Endothelial cell (in vitro differentiated cells): ENCODE results near the gene PYGM. TPM values are rescaled to one million over a fixed set of nuclear protein-coding genes. Genes with fewer than 3 reads are reported as not detected.
A peak's percentile ranks its signal among the peaks of the same experiment; 100 is the strongest.

Experiments
- DNase-seq: peaks from one replicate; pipeline ENCODE4 v3.0.0; 2021; ENCODE audit warnings: low spot score
- H3K27ac Mint-ChIP-seq: one replicate; pipeline ENCODE4 v1.8.0; 2021; ENCODE audit warnings: mixed read lengths, inconsistent platforms; ENCODE audit not compliant: unreplicated experiment
- H3K27me3 Mint-ChIP-seq: one replicate; pipeline ENCODE4 v1.8.0; 2021; ENCODE audit warnings: mild to moderate bottlenecking, moderate library complexity, mixed read lengths, inconsistent platforms; ENCODE audit not compliant: unreplicated experiment
- H3K36me3 Mint-ChIP-seq: one replicate; pipeline ENCODE4 v1.8.0; 2021; ENCODE audit warnings: mild to moderate bottlenecking, low read depth, mixed read lengths, inconsistent platforms; ENCODE audit not compliant: unreplicated experiment
- H3K4me1 Mint-ChIP-seq: one replicate; pipeline ENCODE4 v1.8.0; 2021; ENCODE audit warnings: mild to moderate bottlenecking, mixed read lengths, inconsistent platforms; ENCODE audit not compliant: unreplicated experiment
- H3K4me3 Mint-ChIP-seq: one replicate; pipeline ENCODE4 v1.8.0; 2021; ENCODE audit warnings: mild to moderate bottlenecking, mixed read lengths, inconsistent platforms; ENCODE audit not compliant: unreplicated experiment
- H3K9me3 Mint-ChIP-seq: one replicate; pipeline ENCODE4 v1.8.0; 2021; ENCODE audit warnings: mixed read lengths, inconsistent platforms; ENCODE audit not compliant: unreplicated experiment
- total RNA-seq: library from RNA; stranded (reverse); fragmentation: NEBNext Ultra II Directional; extraction: Animal tissue kit (Norgen Biotek cat#: 25700); gene quantifications from one replicate; pipeline ENCODE4 v1.2.1, GENCODE V29; 2021; ENCODE audit not compliant: unreplicated experiment
- TF ChIP-seq, protein P1 (sequence below): fragments of 200-600 bp; sonication (generic); IDR thresholded peaks from one replicate; pipeline ENCODE4 v1.5.0; 2021; ENCODE audit warnings: antibody characterized with exemption; ENCODE audit not compliant: unreplicated experiment

The PYGM gene
- total RNA-seq, 1 donor from 2014 or later: 0.26 TPM

DNA sequence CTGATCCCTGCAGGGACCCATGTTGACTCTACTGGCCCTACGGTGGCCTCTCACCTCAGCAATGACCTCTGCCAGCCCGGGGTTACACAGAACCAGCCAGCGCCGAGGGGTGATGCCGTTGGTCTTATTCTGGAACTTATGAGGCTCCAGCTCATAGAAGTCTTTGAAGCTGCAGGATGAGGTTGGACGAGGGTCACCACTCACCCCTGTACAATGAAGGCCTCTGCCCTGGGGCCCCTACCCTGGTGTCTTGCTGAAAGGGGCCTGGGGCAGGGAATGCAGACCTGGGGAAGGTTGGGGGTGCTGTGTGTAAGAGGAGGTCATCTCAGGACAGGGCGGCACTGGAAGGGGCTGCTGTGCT, 6.8 kb downstream of the PYGM start:
- Mint-ChIP-seq H3K9me3 (no peaks in the 10 kb centered on the region), H3K27ac (no peak overlapping the region), H3K4me1 (no peaks in the 10 kb centered on the region), H3K36me3 (no peaks in the 10 kb centered on the region), H3K4me3 (no peak overlapping the region), H3K27me3 (peaks cover 6% of the 10 kb centered on the region)
- TF ChIP-seq, protein P1, sequence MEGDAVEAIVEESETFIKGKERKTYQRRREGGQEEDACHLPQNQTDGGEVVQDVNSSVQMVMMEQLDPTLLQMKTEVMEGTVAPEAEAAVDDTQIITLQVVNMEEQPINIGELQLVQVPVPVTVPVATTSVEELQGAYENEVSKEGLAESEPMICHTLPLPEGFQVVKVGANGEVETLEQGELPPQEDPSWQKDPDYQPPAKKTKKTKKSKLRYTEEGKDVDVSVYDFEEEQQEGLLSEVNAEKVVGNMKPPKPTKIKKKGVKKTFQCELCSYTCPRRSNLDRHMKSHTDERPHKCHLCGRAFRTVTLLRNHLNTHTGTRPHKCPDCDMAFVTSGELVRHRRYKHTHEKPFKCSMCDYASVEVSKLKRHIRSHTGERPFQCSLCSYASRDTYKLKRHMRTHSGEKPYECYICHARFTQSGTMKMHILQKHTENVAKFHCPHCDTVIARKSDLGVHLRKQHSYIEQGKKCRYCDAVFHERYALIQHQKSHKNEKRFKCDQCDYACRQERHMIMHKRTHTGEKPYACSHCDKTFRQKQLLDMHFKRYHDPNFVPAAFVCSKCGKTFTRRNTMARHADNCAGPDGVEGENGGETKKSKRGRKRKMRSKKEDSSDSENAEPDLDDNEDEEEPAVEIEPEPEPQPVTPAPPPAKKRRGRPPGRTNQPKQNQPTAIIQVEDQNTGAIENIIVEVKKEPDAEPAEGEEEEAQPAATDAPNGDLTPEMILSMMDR: no peak
- no peak for DNase-seq

DNA sequence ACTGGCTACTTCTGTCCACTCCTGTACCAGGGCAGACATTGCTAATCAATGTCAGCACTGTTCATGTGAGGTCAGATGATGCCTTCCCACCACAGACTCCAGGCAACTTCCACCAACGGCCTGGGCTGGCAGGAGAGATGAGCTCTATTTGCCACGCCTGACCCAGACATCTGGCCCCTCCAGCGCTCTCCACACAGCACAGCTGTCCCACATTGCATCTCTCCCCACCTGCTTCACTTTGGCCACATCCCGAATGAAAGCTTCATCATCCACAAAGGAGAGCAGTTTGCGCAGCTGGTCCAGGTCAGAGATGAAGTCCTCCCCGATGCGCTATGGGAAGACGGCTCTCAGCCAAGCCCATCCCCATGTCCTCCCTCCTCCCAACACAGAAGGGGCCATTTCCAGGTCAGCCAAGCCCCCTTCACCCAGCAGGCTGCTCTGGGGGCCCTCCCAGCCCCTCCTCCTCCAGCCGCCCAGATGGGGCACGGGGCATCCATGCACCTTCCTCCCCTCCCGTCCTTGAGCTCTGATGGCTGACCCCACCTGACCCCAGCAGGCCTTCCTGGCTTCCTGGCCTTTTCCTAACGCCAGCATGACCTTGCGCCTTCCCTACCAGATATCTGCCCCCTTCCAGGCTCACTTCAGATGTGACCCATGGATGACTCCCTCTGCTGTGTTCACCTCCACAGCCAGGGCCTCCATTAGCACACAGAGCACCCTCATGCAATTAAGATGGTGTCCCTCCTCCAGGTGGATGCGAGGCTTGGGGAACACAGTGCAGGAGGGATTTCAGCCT, 7.4 kb downstream of the PYGM start:
- Mint-ChIP-seq H3K36me3 (no peaks in the 10 kb centered on the region), H3K27me3 (peaks cover 6% of the 10 kb centered on the region), H3K4me1 (no peaks in the 10 kb centered on the region), H3K4me3 (no peak overlapping the region), H3K9me3 (no peaks in the 10 kb centered on the region), H3K27ac (peak overlapping the region; percentile 64)
- TF ChIP-seq, protein P1: no peak
- no peak for DNase-seq

DNA sequence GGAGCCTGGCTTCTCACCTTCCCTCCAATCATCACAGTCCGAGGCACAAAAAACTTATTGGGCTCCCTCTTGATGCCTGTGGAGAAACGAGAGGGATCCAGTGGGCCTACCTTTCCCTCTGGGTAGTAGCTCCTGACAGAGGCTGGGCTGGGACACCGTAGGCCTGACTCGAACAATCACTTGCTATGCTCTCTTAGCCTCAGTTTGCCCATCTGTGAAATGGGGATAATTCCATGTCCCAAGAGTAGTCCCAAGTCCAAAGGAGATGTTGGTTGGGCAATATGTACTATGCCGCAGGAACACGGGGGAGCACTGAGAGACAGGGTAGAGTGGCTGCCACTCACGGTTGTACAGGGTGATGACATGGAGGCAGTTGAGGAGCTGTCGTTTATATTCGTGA, 8.2 kb downstream of the PYGM start:
- no peak overlapping the region for H3K27ac Mint-ChIP-seq
- peaks cover 6% of the 10 kb centered on the region for H3K27me3 Mint-ChIP-seq
- TF ChIP-seq, protein P1: no peak
- H3K36me3 Mint-ChIP-seq: no peaks in the 10 kb centered on the region
- H3K4me3 Mint-ChIP-seq: no peak overlapping the region
- no peak for DNase-seq
- no peaks in the 10 kb centered on the region for H3K9me3 Mint-ChIP-seq
- H3K4me1 Mint-ChIP-seq: no peaks in the 10 kb centered on the region

DNA sequence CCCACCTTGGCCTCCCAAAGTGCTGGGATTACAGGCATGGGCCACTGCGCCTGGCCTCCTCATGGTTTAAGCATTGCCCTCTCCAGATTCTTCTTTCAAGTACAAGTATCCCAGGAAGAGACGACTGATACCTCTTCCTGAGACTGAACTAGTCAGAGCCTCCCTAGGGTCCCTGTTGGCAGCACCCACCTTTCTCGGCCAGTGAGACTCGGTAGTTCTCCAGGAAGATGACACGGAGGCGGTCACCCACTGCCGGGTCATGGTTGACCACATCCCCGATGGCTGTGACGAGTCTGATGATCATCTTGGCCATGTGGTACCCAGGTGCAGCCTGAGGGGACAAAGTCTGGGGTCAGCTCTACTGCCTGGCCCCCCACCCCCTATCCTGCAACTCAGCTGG, 8.6 kb downstream of the PYGM start:
- no peak for DNase-seq
- Mint-ChIP-seq H3K27me3 (peaks cover 6% of the 10 kb centered on the region), H3K4me3 (no peak overlapping the region), H3K36me3 (no peaks in the 10 kb centered on the region), H3K9me3 (no peaks in the 10 kb centered on the region), H3K4me1 (no peaks in the 10 kb centered on the region), H3K27ac (no peak overlapping the region)
- TF ChIP-seq, protein P1: no peak

DNA sequence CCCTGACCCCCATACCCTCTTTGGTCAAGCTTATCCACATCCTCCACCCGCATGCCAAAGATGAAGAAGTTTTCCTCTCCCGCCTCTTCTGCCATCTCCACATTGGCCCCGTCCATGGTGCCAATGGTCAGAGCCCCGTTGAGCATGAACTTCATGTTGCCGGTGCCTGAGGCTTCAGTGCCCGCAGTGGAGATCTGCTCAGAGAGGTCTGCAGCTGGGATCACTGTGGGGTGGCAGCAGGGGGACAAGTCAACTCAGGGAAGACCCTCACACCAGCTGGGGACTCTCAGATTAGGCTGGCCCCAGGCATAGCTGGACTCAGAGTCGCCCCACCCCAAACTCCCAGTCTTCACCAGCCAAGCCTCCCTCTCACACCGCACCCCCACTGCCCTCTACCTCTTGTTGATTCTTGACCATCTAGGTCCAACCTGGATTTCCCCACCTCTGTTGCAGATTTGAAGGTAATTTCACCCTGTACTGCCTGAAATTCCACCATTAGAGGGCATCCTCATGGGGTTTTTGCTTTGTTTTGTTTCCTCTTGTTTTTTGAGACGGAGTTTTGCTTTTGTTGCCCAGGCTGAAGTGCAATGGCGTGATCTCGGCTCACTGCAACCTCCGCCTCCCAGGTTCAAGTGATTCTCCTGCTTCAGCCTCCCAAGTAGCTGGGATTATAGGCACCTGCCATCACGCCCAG, 9.3 kb downstream of the PYGM start:
- no peak for DNase-seq
- Mint-ChIP-seq H3K36me3 (no peaks in the 10 kb centered on the region), H3K27ac (no peak overlapping the region), H3K27me3 (peaks cover 6% of the 10 kb centered on the region), H3K4me3 (no peak overlapping the region), H3K4me1 (no peaks in the 10 kb centered on the region), H3K9me3 (no peaks in the 10 kb centered on the region)
- TF ChIP-seq, protein P1: no peak
